HG03064 (cell line): ENCODE measurements around the gene MKLN1.
"Not testable (repeated sequence)": the region's sequence is repeated elsewhere in the genome, so short reads cannot be mapped to it uniquely, and the experiment has no call there.

Experiments
- ATAC-seq: cut with Tn5 transposase; IDR thresholded peaks from one replicate; pipeline ENCODE4 v1.9.1; 2021; ENCODE audit warnings: low read depth; ENCODE audit not compliant: unreplicated experiment

Gene MKLN1

GRCh38 chr7:131455546-131455945 is 127.9 kb downstream of the MKLN1 start:
- no peak for ATAC-seq

DNA sequence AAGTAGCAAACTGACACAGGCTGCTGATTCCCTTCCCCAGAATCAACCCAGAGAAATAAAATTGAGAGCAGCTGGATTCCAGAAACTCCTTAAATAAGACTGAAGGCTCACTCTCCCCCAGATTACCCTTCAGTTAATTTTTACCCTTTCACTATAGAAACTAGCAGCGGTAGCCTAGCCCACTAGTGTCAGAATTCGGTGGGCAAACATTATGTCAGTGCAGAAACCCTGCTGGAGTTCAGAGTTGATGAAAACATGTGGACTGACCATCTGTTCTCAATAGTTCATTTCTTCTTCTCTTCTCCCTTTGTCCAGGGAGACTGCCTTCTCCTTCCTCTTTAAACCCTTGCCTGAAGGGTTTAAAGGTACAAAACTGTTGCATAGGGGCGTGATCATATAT is 128.7 kb downstream of the MKLN1 start:
- ATAC-seq: no peak

DNA sequence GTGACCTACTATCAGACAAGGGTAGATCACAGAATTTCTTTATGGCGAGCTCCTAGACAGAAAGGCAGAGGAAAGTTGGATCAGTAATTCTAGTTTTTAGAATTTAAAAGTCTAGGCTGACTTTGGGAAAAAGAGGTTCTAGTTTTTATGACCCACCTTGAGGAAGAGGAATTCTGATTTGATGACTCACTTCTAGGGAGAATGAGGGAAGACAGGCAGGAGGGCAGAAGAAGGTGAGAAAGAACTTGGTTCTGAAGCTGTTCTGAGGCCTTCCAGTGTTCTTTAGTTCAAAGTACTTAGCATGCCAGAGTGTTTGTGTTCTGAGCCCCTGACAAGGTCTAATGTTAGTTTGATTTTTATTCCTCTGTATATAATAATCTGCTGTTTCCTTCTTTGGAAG is 131.6 kb downstream of the MKLN1 start:
- no peak for ATAC-seq

DNA sequence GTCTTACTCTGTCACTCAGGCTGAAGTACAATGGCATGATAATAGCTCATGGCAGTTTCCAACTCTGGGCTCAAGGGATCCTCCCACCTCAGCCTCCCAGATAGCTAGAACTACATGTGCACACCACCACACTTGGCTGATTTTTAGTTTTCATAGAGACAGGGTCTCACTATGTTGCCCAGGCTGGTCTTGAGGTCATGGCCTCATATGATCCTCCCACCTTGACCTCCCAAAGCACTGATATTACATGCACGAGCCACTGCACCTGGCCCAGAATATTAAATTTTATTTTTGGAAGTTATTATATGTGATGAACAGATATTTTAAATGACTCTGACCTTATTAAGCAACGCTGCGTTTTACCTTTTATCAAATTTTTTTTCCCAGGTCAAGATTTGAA is 134.4 kb downstream of the MKLN1 start:
- ATAC-seq: no peak

- not testable (repeated sequence) for ATAC-seq
Observed at GRCh38 chr7:131462715-131463114, 135.0 kb downstream of the MKLN1 start.

DNA sequence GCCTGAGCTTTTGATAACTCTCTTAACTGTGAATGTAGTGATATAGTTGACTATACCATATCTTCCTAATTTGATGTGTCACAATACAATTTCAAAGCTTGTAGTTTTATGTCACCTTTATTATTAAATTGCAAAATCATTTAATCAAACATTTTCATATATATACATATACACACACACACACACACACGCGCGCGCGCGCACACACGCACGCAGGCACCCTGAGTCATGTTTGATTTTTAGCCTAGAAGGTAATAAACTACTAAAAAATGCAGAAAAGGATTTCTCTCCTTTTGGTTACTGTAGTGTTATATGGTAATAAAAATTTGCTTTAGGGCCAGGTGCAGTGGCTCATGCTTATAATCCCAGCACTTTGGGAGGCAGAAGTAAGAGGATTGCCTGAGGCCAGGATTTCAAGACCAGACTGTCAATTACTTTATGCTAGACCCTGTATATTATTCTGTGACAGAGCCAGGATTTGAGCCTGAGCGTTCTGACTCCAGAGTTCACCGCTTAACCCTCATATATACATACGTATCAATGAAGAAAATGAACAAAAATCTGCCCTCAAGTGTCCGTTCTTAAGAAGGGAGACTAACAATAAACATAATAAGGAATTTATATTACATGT is 139.2 kb downstream of the MKLN1 start:
- no peak for ATAC-seq

- ATAC-seq: no peak
Observed at GRCh38 chr7:131467788-131468187, 140.1 kb downstream of the MKLN1 start.

DNA sequence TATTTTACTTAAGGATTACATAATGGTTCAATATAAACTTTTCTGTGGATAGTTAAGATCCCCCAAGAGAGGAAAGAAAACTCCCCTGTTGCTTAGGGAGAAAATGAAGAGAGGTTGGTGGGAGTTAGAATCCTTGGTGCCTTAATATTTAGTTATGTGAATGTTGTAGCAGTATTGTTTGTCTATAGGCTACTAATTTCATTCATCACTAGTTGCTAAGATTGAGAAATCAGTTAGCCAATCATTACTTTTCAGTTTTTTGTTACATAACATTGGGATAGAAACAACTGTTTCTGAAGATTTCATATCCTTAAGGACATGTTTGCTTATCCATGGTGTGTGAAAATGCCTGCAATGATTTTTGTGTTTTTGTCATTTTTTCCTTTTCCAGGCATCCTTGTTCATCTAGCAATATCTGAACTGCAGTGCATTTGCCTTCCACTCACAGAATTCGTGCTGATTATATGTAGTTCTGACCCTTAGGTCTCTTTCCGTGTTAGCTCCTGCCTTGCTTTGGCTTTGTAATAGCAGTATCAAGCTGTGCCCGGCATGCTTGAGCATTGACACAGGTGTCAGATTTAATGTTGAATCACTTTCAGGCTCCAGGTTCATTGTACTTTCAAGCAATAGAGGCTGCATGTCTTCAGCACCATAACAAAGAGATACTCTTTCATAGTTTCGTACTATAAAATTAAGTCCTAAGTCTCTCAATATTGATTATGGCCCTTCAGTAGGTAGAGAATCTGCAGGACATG is 143.8 kb downstream of the MKLN1 start:
- no peak for ATAC-seq

- no peak for ATAC-seq
Observed at GRCh38 chr7:131476740-131477139, 149.1 kb downstream of the MKLN1 start.

DNA sequence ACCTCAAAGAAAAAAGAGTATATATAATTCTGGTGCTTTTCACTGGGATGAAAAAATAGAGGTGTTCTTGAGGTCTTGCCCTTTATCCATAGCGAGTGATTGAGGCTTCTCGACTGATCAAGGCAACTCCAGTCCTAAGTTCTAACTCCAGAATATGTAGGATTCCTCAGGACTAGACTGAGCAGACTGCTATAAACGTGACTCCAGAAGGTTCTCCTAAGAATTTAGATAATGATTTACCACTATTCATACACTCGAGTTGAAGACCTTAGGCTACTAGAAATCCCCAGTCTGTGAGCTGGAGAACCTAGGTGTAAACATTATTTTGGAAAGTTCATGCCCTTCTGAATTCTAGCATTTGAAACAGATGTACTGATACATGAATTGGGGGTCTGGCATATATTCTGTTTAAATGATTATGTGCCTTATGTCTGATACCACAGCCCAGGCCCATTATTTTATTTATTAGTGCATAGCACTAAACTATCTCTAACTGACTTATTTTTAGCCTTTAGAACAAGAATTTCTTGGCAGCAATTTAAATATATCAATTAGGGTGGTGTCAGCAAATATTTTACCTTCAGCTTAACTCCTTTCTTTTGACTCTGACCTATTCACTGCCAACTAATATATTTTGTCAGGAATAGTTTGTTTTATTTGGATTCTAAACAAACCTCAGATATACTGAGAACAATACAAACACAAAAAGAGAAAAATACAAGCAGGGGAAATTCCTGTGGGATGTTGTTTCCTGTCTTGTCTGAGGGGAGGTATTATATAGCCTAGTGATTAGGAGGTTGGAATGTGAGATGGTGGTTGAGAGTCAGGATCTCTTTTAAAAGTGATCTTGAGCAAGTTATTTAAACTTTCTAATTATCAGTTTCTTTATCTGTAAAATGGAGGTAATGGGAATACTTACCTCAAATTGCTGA is 153.0 kb downstream of the MKLN1 start:
- ATAC-seq: no peak

DNA sequence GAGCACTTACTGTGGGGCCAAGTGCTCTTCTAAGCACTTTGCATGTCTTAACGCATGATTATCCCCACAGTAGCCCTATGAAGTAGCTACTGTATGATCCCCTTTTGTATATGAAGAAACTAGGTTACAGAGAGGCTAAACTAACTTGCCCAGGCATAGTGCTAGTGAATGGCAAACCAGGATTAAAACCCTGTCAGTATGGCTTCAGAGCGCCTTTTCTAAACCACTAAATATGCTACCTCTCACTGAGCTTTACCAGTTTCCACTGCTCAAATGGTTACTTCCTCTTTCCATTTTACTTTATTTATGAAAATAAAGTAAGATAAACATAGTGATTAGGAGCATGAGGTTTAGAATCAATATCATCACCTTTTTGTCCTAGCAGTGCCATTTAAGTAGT is 155.1 kb downstream of the MKLN1 start:
- ATAC-seq: no peak

GRCh38 chr7:131483586-131483985 is 155.9 kb downstream of the MKLN1 start:
- ATAC-seq: no peak

GRCh38 chr7:131486346-131486745 is 158.7 kb downstream of the MKLN1 start:
- no peak for ATAC-seq

DNA sequence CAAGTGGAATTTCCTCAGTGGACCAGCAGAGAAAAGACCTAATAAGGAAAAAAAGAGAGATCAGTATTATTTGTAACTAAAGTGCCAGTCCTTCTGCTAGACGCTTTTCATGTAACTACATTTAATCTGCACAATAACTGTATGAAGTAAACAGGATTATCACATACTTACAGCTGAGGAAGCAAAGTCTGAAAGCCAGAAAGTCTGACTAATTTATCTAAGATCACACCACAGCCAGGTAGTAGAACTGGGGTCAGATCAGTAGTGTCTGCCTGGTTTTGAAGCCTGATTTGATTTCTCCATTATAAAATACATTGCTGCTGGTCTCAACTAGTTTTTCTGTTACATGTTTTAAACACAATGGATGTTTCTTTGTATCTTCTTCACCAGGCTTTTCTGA is 159.5 kb downstream of the MKLN1 start:
- no peak for ATAC-seq

DNA sequence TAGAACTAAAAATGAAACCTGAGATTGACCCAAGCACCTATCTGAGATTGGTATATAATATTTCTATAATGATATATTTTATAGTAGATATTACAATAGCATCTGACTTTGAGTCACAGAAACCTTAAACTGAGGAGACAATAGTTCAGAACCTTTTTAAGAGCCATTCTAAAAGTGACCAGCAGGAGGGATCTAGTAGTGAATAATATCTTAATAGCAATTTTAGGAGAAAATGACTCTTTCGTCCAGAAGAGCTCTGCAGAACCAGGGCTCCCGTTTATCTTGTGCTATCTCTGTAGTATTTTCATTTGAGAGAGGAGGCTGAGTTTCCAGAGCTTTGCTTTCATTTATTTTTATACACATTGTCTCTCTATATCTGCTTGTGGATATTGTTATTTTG is 160.7 kb downstream of the MKLN1 start:
- no peak for ATAC-seq

DNA sequence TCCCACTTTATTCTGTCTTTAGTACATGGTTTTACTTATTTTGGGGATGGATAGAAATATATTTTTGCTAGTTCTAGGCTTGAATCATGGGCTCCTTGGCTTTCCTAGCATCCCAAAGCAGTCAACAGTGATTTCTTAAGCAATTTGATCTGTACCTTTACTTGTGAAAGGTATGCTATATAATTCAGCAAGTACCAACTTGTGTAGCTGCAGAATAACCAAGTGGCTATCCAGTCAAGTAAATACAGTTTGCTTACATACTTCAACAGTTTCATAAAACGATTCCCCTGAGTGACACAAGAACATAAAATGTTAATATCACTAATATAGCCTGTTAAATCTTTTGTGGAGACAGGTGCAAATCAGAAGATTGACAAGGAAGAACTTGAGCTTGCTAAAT is 161.5 kb downstream of the MKLN1 start:
- ATAC-seq: no peak

DNA sequence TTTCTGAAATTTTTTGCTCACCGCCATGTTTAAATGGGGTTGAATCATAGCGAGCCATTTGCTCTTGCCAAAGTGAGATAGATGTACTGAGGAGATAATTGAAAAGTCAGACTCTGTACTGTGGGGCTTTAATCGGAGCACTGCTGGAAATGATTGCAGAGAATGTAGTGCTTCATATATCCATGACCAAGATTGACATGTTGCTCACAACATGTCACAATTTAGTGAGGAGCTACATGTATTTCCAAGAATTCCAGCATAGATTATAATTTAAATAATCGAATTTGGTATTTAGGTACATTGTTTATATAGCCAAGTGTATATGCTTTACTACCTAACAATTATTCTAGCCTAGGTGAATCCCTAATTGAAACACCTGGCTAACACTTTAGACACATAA is 162.2 kb downstream of the MKLN1 start:
- no peak for ATAC-seq

GRCh38 chr7:131493081-131493480 is 165.4 kb downstream of the MKLN1 start:
- ATAC-seq: no peak

GRCh38 chr7:131493581-131493980 is 165.9 kb downstream of the MKLN1 start:
- ATAC-seq: no peak

- ATAC-seq: no peak
Observed at GRCh38 chr7:131494182-131494581, 166.5 kb downstream of the MKLN1 start.
